Fibroblast of mammary gland (primary cell): Measurements from ENCODE around the gene SPRING1.

ENCODE experiments used
- DNase-seq: peaks from one replicate; pipeline ENCODE4 v3.0.0-alpha.2; 2010; ENCODE audit warnings: low read depth
- H3K4me3 ChIP-seq: 2 replicates; pipeline ENCODE4 v1.5.1; 2011; ENCODE audit warnings: low read depth, mild to moderate bottlenecking, low read length, moderate library complexity; ENCODE audit not compliant: control insufficient read depth
- TF ChIP-seq, protein P1 (sequence below): conservative IDR thresholded peaks from 2 replicates; pipeline ENCODE4 v1.5.1; 2011; ENCODE audit warnings: low read depth, low read length, inconsistent platforms; ENCODE audit not compliant: control insufficient read depth, insufficient read depth

The SPRING1 gene

DNA sequence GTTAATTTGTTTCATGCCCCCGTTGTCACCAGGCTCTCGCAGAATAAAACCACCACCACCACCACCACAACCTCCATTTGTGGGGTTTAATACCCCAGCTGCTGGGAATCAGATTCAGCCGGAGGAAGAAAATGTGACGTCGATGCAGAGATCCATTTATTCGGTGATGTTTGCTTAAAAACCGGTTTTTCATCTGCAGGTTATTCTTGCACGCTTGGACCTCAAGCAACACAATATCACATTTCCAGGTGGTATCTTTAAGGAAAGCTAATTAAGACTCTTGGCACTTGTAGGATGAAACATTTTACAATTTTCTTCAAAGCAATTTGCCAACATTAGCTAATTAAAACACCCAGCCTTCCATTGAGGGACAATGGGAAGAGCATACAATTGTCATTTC, 39.8 kb downstream of the SPRING1 start:
- DNase-seq, result no peak
- H3K4me3 ChIP-seq, result no peak overlapping the region
- TF ChIP-seq, protein P1, sequence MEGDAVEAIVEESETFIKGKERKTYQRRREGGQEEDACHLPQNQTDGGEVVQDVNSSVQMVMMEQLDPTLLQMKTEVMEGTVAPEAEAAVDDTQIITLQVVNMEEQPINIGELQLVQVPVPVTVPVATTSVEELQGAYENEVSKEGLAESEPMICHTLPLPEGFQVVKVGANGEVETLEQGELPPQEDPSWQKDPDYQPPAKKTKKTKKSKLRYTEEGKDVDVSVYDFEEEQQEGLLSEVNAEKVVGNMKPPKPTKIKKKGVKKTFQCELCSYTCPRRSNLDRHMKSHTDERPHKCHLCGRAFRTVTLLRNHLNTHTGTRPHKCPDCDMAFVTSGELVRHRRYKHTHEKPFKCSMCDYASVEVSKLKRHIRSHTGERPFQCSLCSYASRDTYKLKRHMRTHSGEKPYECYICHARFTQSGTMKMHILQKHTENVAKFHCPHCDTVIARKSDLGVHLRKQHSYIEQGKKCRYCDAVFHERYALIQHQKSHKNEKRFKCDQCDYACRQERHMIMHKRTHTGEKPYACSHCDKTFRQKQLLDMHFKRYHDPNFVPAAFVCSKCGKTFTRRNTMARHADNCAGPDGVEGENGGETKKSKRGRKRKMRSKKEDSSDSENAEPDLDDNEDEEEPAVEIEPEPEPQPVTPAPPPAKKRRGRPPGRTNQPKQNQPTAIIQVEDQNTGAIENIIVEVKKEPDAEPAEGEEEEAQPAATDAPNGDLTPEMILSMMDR, result no peak

DNA sequence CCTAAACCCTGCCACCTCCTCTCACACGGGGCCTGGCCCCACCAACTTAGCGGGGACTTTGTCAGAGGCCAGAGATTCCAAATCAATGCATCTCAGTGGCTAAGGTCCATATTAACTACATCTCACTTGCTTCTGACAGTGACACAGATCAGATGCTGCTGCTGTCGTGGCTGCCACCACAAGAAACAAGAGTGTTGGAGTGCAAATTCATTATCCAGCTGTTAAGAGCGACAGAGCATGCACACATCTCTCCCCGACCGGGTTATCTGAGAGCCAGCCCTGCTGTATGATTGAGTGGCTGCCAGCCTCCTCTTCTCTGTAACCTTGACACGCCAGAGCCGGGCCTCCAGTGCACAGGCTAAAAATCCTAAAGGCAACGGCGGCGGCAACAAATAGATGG, 40.2 kb downstream of the SPRING1 start:
- H3K4me3 ChIP-seq, result no peak overlapping the region
- TF ChIP-seq, protein P1, result no peak

DNA sequence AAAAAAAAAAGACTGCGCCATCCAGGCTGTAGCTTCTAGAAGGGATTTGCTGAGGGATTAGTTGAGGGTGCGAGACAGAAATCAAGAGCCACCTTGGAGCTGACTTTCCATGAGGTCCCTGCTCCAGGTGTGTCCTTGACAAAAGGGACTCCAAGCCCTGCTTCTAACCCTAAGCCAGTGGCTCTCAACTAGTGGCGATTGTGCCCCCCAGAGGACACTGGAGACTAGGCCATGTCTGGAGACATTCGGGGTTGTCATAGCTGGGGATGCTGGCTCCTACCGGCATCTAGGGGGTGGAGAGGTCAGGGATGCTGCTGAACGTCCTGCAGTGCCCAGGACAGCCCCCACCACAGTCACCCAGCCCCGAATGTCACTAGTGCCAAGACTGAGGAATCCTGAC, 40.6 kb downstream of the SPRING1 start:
- peak; percentile 30 for DNase-seq

More for the DNA sequence above, 40.2 kb downstream of the SPRING1 start:
- no peak for DNase-seq

DNA sequence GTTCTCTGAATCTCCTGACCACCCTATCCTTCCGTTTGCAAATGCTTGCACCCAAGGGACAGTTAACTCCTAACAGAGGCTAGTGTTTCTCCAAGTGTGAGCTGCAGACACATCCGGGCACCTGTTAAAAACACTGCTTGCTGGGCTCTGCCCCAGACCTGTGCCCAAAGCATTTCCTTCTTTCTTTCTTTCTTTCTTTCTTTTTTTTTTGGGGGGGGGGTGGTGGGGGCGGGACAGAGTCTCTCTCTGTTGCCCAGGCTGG, 42.5 kb downstream of the SPRING1 start:
- H3K4me3 ChIP-seq, result no peak overlapping the region
- TF ChIP-seq, protein P1, result no peak
- DNase-seq, result no peak

More for the DNA sequence above, 40.6 kb downstream of the SPRING1 start:
- TF ChIP-seq, protein P1, result peak; percentile 36
- no peak overlapping the region for H3K4me3 ChIP-seq

DNA sequence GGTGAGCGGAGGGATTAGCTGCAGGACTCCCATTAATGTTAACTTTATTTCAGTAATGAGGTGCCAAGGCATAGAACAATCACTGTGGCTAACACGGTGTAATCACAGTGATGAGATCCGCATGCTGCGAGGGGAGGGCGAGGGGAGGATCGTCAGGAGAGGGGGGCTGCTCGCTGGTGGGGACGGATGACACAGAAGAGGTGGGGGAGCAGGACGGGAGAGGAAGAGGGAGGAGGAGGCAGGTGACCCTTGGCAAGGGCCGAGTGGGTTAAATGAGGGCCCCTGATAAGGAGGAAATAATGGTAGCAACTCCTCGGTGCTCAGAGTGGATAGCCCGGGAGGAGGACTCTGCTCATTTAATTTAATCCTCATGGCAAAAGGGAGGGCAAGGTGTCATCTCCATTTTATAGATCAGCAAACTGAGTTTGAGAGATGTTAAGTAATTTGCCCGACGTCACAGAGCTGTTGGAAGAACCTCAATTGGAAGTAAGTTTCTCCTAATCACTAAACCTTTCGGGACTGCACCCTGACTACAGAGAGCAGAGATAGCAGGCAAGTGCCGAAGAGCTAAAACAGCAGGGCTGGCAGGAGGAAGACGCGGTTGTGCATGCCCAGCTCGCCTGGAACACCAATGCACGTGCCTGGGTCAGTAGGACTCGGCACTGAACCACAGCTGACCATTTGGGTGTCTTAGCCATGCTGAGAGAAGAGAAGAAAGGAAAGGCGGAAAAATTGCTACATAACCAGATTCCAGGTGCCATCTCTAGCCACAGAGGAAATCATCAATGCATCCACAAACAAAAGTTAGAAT, 43.0 kb downstream of the SPRING1 start:
- H3K4me3 ChIP-seq, result no peak overlapping the region
- TF ChIP-seq, protein P1, result no peak
- no peak for DNase-seq

DNA sequence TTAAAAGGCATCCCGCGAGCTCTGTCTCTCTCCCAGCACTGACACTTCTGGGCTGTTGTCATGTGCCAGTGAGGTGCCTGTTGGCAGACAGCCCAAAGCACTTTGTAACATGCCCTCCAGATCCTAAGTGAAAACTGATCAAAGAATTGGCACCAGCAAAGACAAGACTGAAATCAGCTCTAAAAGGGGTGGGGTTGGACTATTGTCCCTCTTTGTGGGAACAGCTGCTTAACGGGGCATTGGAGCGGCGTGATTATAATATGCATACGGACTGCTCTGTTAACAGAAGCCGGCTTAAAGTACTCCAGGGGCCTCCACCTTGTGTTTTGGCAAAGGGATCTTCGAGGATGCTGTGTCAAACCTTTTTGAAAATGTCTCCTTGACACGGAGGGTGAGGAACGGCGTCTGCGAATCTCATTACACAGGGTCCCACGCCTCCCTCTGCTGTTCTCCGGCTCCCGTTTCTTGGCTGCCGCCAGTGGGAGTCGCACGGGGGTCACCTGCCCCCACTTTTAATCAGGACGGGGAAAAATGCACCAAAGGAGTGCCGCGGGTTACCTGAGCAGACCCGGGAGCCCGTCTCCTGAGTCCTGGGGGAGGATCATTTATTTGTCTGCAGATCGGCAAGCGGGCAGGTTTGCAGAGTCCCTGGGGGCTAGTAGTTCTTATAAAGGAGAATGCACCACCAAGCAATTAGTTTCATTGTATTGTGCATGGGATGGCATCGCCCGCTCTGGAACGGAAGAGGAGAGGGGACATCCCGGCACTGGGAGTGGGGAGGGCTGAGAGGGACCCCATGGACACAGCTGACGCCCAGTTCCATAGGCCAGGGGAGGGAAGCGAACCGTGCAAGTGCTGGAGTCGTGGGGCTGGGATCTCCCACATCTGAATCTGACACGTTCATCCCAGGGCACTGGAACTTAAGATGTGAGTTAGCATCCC, 44.3 kb downstream of the SPRING1 start:
- no peak overlapping the region for H3K4me3 ChIP-seq
- TF ChIP-seq, protein P1, result no peak
- no peak for DNase-seq
